ENCODE measurements around the gene TFIP11.

DNA sequence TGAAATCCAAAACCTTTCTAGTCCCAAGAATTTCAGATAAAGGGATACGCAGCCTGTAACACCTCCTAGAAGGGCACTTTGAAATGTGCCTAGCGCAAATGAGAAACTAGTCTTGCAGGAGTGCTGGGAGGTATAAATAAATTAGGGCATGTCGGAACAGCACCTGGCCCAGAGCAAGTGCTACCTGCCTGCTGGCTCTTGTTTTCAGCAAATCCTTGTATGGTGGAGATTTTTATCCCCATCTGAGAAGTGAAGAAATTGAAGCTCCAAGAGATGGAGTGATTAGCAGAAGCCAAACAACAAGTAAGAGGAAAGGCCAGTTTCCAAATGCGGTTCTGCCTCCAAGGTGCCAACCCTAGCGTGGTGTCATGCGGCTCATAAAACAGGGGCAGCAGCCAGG lies 36.7 kb upstream of the TFIP11 start:
- TF ChIP-seq, protein P1, sequence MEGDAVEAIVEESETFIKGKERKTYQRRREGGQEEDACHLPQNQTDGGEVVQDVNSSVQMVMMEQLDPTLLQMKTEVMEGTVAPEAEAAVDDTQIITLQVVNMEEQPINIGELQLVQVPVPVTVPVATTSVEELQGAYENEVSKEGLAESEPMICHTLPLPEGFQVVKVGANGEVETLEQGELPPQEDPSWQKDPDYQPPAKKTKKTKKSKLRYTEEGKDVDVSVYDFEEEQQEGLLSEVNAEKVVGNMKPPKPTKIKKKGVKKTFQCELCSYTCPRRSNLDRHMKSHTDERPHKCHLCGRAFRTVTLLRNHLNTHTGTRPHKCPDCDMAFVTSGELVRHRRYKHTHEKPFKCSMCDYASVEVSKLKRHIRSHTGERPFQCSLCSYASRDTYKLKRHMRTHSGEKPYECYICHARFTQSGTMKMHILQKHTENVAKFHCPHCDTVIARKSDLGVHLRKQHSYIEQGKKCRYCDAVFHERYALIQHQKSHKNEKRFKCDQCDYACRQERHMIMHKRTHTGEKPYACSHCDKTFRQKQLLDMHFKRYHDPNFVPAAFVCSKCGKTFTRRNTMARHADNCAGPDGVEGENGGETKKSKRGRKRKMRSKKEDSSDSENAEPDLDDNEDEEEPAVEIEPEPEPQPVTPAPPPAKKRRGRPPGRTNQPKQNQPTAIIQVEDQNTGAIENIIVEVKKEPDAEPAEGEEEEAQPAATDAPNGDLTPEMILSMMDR (IDR thresholded peaks at IDR 0.05): no peak
- TF ChIP-seq SIN3A (IDR thresholded peaks at IDR 0.05; ENCODE audit: borderline replicate concordance, insufficient read depth, low read depth, low read length): no peak
- TF ChIP-seq, protein P2, sequence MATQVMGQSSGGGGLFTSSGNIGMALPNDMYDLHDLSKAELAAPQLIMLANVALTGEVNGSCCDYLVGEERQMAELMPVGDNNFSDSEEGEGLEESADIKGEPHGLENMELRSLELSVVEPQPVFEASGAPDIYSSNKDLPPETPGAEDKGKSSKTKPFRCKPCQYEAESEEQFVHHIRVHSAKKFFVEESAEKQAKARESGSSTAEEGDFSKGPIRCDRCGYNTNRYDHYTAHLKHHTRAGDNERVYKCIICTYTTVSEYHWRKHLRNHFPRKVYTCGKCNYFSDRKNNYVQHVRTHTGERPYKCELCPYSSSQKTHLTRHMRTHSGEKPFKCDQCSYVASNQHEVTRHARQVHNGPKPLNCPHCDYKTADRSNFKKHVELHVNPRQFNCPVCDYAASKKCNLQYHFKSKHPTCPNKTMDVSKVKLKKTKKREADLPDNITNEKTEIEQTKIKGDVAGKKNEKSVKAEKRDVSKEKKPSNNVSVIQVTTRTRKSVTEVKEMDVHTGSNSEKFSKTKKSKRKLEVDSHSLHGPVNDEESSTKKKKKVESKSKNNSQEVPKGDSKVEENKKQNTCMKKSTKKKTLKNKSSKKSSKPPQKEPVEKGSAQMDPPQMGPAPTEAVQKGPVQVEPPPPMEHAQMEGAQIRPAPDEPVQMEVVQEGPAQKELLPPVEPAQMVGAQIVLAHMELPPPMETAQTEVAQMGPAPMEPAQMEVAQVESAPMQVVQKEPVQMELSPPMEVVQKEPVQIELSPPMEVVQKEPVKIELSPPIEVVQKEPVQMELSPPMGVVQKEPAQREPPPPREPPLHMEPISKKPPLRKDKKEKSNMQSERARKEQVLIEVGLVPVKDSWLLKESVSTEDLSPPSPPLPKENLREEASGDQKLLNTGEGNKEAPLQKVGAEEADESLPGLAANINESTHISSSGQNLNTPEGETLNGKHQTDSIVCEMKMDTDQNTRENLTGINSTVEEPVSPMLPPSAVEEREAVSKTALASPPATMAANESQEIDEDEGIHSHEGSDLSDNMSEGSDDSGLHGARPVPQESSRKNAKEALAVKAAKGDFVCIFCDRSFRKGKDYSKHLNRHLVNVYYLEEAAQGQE (IDR thresholded peaks at IDR 0.05; ENCODE audit: insufficient read depth in 1 of 2, low read depth in 2 of 2, low read length in 1 of 2): no peak
- no peak for TF ChIP-seq POLR2AphosphoS5 (IDR thresholded peaks at IDR 0.05; ENCODE audit: low read depth, low read length)
